ENCODE measurements around the gene PIK3CD.

The PIK3CD gene

GRCh38 chr1:9721606-9722377 is 70.3 kb downstream of the PIK3CD start:
- no peak for DNase-seq

- no peak for DNase-seq
Observed at GRCh38 chr1:9722378-9722749, 70.8 kb downstream of the PIK3CD start.

GRCh38 chr1:9723068-9723805 is 71.7 kb downstream of the PIK3CD start:
- DNase-seq: no peak

- no peak for DNase-seq
Observed at GRCh38 chr1:9723926-9724325, 72.4 kb downstream of the PIK3CD start.

- peak; percentile 46 for DNase-seq
Observed at GRCh38 chr1:9724706-9725476, 73.4 kb downstream of the PIK3CD start.

GRCh38 chr1:9726406-9726805 is 74.9 kb downstream of the PIK3CD start:
- DNase-seq: no peak

- DNase-seq: no peak
Observed at GRCh38 chr1:9726905-9727595, 75.5 kb downstream of the PIK3CD start.

- DNase-seq: no peak
Observed at GRCh38 chr1:9728451-9729295, 77.1 kb downstream of the PIK3CD start.

GRCh38 chr1:9729523-9729922 is 78.0 kb downstream of the PIK3CD start:
- DNase-seq: no peak

- DNase-seq: no peak
Observed at GRCh38 chr1:9730096-9730901, 78.8 kb downstream of the PIK3CD start.

- DNase-seq: no peak
Observed at GRCh38 chr1:9731051-9731537, 79.6 kb downstream of the PIK3CD start.

- no peak for DNase-seq
Observed at GRCh38 chr1:9731561-9731960, 80.0 kb downstream of the PIK3CD start.

- DNase-seq: no peak
Observed at GRCh38 chr1:9732123-9732971, 80.8 kb downstream of the PIK3CD start.

- no peak for DNase-seq
Observed at GRCh38 chr1:9733160-9733789, 81.7 kb downstream of the PIK3CD start.

GRCh38 chr1:9735800-9736199 is 84.3 kb downstream of the PIK3CD start:
- DNase-seq: no peak

- no peak for DNase-seq
Observed at GRCh38 chr1:9736241-9736640, 84.7 kb downstream of the PIK3CD start.

GRCh38 chr1:9737057-9737456 is 85.5 kb downstream of the PIK3CD start:
- DNase-seq: no peak

GRCh38 chr1:9737671-9738070 is 86.1 kb downstream of the PIK3CD start:
- no peak for DNase-seq

GRCh38 chr1:9744106-9744799 is 92.7 kb downstream of the PIK3CD start:
- no peak for DNase-seq

Measured in NCI-H2171 treated with DMSO at 0.1 percent for 48 hours (cell line).